Stimulated activated memory B cell treated with anti-CD40 and anti-IgM and Interleukin-4, amounts not matched to agents 10 μg/mL and 1 μg/mL and 100 μg/mL, for 72 hours (primary cell): ENCODE measurements around the gene ENTPD2.

Source experiments
- ATAC-seq: fragments of 150-1000 bp; cut with Tn5 transposase; 2 replicates; pipeline ENCODE4 v1.10.0; 2021
- H3K27ac Mint-ChIP-seq: one replicate; pipeline ENCODE4 v1.8.0; 2022; ENCODE audit warnings: mild to moderate bottlenecking, mixed read lengths
- H3K27me3 Mint-ChIP-seq: one replicate; pipeline ENCODE4 v1.8.0; 2022; ENCODE audit warnings: mixed read lengths
- H3K36me3 Mint-ChIP-seq: one replicate; pipeline ENCODE4 v1.8.0; 2022; ENCODE audit warnings: mixed read lengths
- H3K4me1 Mint-ChIP-seq: one replicate; pipeline ENCODE4 v1.8.0; 2022; ENCODE audit warnings: mixed read lengths
- H3K4me3 Mint-ChIP-seq: one replicate; pipeline ENCODE4 v1.8.0; 2022; ENCODE audit warnings: mild to moderate bottlenecking, moderate library complexity, mixed read lengths
- H3K9me3 Mint-ChIP-seq: one replicate; pipeline ENCODE4 v1.8.0; 2022; ENCODE audit warnings: mixed read lengths

The ENTPD2 gene

DNA sequence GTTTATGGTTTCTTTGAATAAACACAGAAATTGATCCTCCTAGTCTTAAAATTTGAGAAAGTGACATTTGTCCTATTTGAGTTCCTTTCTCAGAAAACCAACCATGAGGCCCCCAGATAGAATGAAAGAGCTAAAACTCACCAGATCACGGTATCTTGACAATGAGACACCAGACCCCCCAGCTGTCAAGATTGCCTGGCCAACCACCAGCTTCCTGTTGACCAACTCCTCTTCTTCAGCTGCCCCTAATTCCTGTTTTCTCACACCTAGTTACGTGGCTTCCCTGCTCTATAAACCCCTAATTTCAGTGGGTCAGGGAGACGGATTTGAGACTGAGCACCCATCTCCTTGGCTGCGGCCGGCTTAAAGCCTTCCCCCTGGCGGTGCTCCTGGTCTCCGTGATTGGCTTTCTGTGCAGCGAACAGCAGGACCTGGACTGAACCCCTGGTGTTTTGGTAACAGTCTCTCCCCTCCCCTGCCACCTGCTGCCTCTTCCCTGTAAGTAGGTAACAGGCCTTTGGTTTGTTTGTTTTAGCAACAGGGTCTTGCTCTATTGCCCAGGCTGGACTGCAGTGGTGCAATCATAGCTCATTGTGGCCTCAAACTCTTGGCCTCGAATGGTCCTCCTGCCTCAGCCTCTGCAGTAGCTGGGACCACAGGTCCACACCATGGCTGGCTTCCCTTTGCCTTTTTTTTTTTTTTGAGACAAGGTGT lies 4.8 kb upstream of the ENTPD2 start:
- H3K9me3 Mint-ChIP-seq: no peaks in the 10 kb centered on the region
- no peak overlapping the region for H3K27ac Mint-ChIP-seq

GRCh38 chr9:137057545-137057944 lies 3.7 kb upstream of the ENTPD2 start:
- Mint-ChIP-seq H3K4me3 (no peak overlapping the region), H3K27me3 (peaks cover 5% of the 10 kb centered on the region), H3K36me3 (no peaks in the 10 kb centered on the region), H3K4me1 (no peaks in the 10 kb centered on the region), H3K27ac (no peak overlapping the region), H3K9me3 (no peaks in the 10 kb centered on the region)
- no peak for ATAC-seq

More for the DNA sequence above, 4.8 kb upstream of the ENTPD2 start:
- Mint-ChIP-seq H3K4me3 (no peak overlapping the region), H3K4me1 (no peaks in the 10 kb centered on the region), H3K27me3 (peaks cover under 1% of the 10 kb centered on the region), H3K36me3 (no peaks in the 10 kb centered on the region)
- ATAC-seq: no peak

- no peaks in the 10 kb centered on the region for H3K4me1 Mint-ChIP-seq
- peaks cover 12% of the 10 kb centered on the region for H3K27me3 Mint-ChIP-seq
- H3K4me3 Mint-ChIP-seq: no peak overlapping the region
- no peaks in the 10 kb centered on the region for H3K9me3 Mint-ChIP-seq
- no peaks in the 10 kb centered on the region for H3K36me3 Mint-ChIP-seq
- H3K27ac Mint-ChIP-seq: no peak overlapping the region
- no peak for ATAC-seq
These were observed 3.0 kb upstream of the ENTPD2 start for GRCh38 chr9:137056739-137057415.

GRCh38 chr9:137055385-137056364 lies 1.8 kb upstream of the ENTPD2 start:
- Mint-ChIP-seq H3K27ac (no peak overlapping the region), H3K4me3 (no peak overlapping the region), H3K9me3 (no peaks in the 10 kb centered on the region), H3K36me3 (no peaks in the 10 kb centered on the region), H3K4me1 (no peaks in the 10 kb centered on the region), H3K27me3 (peaks cover 24% of the 10 kb centered on the region)
- ATAC-seq: no peak

- H3K36me3 Mint-ChIP-seq: no peaks in the 10 kb centered on the region
- no peak overlapping the region for H3K4me3 Mint-ChIP-seq
These were observed 1.1 kb upstream of the ENTPD2 start for GRCh38 chr9:137054932-137055384.

DNA sequence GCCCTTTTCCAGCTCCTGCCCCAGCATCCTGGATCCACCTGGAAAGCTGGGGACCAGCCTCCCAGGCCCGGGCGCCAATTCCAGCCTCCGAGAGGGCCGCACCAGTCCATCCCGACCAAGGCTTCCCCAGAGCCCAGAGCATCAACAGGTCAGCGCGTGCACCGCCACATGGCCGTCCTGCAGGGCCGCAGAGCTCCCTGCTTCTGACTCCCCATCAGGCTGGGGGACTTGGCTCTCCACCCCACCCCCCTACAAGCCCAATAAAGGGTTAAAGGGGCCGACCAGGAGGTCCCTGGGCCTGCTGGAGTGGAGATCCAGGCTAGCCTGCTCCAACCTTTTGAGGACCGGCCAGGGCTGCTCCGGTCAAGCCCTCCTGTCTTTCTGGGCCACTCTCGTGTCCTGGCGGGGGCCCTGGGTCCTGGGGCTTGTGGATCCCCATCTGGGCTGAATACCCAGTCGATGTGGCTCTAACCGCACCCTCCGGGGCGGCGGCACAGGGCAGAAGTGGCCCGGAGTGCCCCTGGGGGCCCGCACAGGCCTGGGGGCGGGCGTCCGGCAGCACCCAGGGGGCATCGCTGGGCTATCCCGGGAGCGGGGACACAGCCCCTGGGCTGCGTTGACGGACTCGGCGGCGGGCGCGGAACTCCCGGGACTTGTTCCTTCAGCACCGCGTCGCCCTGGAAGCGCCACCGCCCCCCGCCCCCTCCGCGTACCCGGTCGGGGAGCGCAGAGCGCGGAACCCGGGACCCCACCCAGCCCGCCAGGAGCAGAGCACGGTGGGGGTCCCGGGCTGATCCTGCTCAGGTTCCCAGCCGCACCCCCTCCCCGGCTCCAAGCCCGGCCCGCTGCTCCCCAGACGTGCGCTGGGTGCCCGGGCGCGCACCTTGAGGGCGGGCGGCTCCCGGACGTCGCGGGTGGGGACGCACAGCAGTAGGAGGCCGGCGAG lies 590 bp downstream of the ENTPD2 start:
- H3K4me1 Mint-ChIP-seq: no peaks in the 10 kb centered on the region
- H3K36me3 Mint-ChIP-seq: no peaks in the 10 kb centered on the region
- no peak for ATAC-seq
- no peak overlapping the region for H3K27ac Mint-ChIP-seq
- H3K4me3 Mint-ChIP-seq: no peak overlapping the region
- no peaks in the 10 kb centered on the region for H3K9me3 Mint-ChIP-seq
- peaks cover 43% of the 10 kb centered on the region for H3K27me3 Mint-ChIP-seq

More at GRCh38 chr9:137054932-137055384, 1.1 kb upstream of the ENTPD2 start:
- Mint-ChIP-seq H3K9me3 (no peaks in the 10 kb centered on the region), H3K27me3 (peaks cover 31% of the 10 kb centered on the region), H3K4me1 (no peaks in the 10 kb centered on the region), H3K27ac (no peak overlapping the region)
- ATAC-seq: no peak

DNA sequence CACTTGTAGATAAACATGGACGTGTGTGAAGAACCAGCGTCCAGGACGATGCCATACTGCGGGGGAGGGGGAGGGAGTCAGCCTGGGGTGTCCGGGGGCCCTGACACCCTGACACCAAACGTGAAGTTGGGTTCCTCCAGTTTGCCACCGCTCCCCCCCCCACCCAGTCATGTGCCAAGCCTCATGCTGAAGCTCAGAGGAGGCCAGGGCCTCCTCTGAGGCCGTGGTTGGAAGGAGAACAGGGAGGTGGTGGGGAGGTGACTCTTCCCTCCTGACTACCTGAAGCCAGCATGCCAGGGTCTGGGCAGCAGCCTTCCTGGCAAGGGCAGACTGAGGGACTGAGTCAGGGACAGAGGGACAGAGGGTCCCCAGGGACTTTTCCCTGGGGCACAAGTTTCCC lies 1.6 kb downstream of the ENTPD2 start:
- Mint-ChIP-seq H3K9me3 (no peaks in the 10 kb centered on the region), H3K27ac (no peak overlapping the region), H3K27me3 (peaks cover 53% of the 10 kb centered on the region), H3K4me3 (no peak overlapping the region), H3K4me1 (no peaks in the 10 kb centered on the region), H3K36me3 (no peaks in the 10 kb centered on the region)
- ATAC-seq: no peak

DNA sequence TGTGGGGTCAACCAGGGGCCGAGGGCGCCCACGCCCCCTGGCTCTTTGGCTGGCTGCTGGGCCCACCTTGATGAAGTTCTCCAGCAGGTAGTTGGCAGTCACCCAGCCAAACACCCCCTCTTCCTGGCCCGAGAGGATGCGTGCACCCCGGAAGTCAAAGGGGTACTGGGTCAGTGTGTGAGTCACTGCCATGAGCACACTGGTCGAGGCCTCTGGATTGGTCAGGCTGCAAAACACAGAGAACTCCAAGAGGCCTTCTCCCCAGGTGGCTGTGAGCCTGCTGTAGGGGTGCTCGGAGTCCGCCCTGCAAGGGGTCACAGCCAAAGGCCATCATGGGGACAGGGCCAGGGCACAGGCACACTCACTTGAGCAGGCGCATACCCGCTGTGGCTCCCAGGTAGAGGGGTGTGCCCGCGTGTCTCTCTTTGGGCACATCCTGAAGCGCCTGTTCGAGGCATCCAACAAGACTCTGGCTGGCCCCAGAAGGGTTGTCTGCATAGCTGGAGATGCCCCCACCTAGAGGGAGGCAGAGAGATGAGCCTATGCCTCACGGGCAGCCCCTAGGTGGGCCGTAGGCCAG lies 2.6 kb downstream of the ENTPD2 start:
- Mint-ChIP-seq H3K27ac (no peak overlapping the region), H3K9me3 (no peaks in the 10 kb centered on the region), H3K4me1 (peaks cover 3% of the 10 kb centered on the region), H3K36me3 (no peaks in the 10 kb centered on the region), H3K4me3 (no peak overlapping the region), H3K27me3 (peaks cover 64% of the 10 kb centered on the region)
- no peak for ATAC-seq

- no peak for ATAC-seq
- H3K27ac Mint-ChIP-seq: no peak overlapping the region
- H3K36me3 Mint-ChIP-seq: no peaks in the 10 kb centered on the region
- peaks cover 66% of the 10 kb centered on the region for H3K27me3 Mint-ChIP-seq
- peaks cover 5% of the 10 kb centered on the region for H3K4me1 Mint-ChIP-seq
- no peak overlapping the region for H3K4me3 Mint-ChIP-seq
- no peaks in the 10 kb centered on the region for H3K9me3 Mint-ChIP-seq
These were observed 3.3 kb downstream of the ENTPD2 start for GRCh38 chr9:137050570-137050969.

GRCh38 chr9:137049544-137050449 lies 4.1 kb downstream of the ENTPD2 start:
- no peaks in the 10 kb centered on the region for H3K9me3 Mint-ChIP-seq
- ATAC-seq: no peak
- H3K4me1 Mint-ChIP-seq: peaks cover 11% of the 10 kb centered on the region
- H3K4me3 Mint-ChIP-seq: no peak overlapping the region
- no peak overlapping the region for H3K27ac Mint-ChIP-seq
- H3K27me3 Mint-ChIP-seq: peaks cover 73% of the 10 kb centered on the region
- no peaks in the 10 kb centered on the region for H3K36me3 Mint-ChIP-seq

DNA sequence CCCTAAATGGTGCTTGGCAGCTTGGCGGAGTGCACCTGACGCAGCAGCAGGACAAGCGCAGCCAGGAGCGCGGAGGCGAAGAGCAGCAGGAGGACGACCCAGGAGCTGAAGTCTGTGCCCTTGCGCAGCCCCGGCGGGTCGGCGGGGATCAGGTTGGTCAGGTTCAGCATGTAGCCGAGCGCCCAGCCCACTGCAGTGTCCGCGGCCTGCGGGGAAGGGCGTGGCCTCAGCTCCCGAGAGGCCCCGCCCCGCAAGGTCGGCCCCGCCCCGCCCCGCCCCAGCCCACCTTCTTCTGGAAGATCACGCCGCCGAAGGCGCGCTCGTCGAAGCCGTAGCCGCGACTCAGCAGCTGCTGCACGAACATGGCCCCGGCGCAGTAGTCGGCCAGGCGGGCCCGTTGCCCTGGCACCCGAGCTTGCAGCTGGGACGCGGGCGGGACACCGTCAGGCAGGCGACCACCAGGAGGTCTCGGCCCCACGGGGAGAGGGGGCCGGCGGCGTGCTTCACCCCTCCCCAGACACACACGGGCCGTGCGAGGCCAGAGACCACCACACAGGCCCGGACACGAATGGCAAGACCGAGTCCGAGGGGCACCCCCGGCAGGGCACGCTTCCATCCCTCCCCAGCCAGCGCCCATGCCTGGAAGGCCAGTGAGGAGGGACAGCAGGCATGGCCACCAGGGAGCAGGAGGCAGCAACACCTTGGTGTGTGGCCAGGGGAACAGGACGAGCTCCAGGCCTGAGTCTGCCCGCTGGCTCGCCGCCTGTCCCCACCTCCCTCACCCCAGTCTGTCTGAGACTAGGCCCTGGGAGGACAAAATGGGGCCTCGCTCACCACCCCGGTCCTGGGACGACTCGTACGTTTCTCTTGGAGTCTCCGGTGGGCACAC lies 5.0 kb downstream of the ENTPD2 start:
- no peak overlapping the region for H3K4me3 Mint-ChIP-seq
- no peaks in the 10 kb centered on the region for H3K36me3 Mint-ChIP-seq
- ATAC-seq: no peak
- no peak overlapping the region for H3K27ac Mint-ChIP-seq
- peaks cover 15% of the 10 kb centered on the region for H3K4me1 Mint-ChIP-seq
- H3K27me3 Mint-ChIP-seq: peaks cover 82% of the 10 kb centered on the region
- no peaks in the 10 kb centered on the region for H3K9me3 Mint-ChIP-seq

DNA sequence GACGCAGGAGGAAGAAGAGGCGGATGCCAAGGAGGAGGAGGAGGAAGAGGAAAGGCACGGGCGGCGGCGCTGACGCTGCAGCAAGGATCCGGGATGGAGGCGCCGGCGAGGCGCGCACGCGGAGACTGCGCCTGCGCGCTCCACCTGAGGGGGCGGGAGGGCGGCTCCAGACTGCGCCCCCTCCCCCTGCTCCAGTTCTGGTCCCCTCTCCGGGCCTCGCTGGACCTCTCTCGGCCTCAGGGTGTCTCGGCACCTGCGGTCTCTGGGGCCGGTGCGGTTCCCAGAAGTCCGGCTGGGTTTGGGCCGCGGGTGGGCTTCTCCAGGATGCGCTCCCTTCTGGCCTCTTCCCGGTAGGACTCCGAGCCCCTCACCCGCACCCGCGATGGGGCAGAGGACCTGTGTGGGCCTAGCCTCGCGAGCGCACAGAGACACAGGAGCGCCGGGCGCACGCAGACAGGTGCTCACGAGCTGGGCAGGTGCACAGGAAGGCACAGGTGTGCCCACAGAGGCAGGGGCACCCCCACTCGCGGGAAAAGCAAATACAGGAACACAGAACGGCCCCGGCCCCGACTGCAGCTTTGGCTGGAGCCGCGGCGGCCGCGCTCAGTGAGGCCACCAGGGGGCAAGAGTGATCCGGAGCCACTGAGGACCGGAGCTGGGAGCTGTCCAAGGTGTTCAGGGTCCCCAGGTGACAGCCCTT lies 7.6 kb downstream of the ENTPD2 start, which contains the start of gene NPDC1:
Gene NPDC1 (minus strand): TSS at position 90 of the 700 bp plus-strand sequence. CDS start 188 bp downstream, outside the sequence.
- Mint-ChIP-seq H3K27me3 (peaks cover 91% of the 10 kb centered on the region), H3K27ac (no peak within 1 kb of the TSS), H3K36me3 (no peaks in the 10 kb centered on the region), H3K4me1 (peaks cover 15% of the 10 kb centered on the region), H3K4me3 (peak within 1 kb of the TSS; percentile 29), H3K9me3 (no peaks in the 10 kb centered on the region)
- peak; percentile 81 for ATAC-seq
